ENCODE results near the gene DSCAM.
"Not testable (repeated sequence)": the region's sequence is repeated elsewhere in the genome, so short reads cannot be mapped to it uniquely, and the experiment has no call there.

DSCAM gene

DNA sequence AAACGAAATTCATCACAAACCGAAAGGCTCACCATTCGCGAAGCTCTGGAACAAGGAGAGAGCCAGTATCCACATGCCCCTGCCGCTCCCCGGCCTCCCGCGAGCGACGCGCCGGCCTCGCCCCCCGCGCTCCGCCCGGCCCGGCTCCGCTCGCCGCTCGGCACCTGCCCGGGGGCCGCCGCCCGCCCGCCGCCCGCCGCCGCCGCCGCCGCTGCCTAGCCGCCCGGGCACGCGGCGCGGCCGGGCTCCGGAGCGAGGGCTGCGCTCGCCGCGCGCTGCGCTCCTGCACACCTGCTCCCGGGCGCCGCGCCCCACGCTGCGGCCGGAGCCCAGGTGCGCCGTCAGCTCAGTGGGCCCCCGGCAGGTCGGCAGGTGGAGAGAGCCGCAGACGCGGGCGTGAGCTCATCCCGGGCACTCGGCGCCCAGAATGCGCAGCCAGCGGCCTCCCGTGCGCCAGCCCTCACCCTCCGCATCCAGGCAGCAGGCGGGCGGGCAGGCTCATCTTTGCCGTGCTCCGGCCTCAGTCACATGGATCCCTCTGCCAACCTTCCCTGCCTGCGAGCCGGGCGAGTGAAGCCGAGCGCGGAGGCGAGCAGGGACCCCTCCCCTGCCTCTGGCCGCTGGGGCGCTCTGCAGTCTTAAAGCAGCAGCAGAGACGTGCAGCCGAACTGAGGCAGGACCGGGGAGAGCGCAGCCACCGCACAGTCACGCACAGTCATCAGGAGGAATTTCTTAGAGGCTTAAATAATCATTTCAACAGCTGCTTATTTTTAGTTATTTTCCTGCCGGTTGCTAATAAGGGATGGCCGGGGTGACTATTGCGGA, at the start of gene DSCAM:
DSCAM (minus strand) TSS at position 572 of the 825 bp plus-strand sequence; CDS start at position 75, 497 bp downstream.
- peak; percentile 49 for DNase-seq

DNA sequence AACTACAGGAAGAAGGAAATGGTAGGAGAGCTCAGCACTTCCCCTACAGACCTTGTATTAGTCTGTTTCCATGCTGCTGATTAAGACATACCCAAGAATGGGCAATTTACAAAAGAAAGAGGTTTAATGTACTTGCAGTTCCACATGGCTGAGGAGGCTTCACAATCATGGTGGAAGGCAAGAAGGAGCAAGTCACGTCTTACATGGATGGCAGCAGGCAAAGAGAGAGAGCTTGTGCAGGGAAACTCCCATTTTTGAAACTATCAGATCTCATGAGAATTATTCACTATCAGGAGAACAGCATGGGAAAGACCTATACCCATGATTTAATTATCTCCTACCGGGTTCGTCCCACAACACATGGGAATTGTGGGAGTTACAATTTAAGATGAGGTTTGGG, 48.7 kb upstream of the DSCAM start:
- DNase-seq: not testable (repeated sequence)

- no peak for DNase-seq
Observed at GRCh38 chr21:40886931-40887330, 40.0 kb upstream of the DSCAM start.

GRCh38 chr21:40886006-40886405, 39.0 kb upstream of the DSCAM start:
- DNase-seq: no peak

- DNase-seq: no peak
Observed at GRCh38 chr21:40882192-40882915, 35.4 kb upstream of the DSCAM start.

- no peak for DNase-seq
Observed at GRCh38 chr21:40881767-40882166, 34.8 kb upstream of the DSCAM start.

DNA sequence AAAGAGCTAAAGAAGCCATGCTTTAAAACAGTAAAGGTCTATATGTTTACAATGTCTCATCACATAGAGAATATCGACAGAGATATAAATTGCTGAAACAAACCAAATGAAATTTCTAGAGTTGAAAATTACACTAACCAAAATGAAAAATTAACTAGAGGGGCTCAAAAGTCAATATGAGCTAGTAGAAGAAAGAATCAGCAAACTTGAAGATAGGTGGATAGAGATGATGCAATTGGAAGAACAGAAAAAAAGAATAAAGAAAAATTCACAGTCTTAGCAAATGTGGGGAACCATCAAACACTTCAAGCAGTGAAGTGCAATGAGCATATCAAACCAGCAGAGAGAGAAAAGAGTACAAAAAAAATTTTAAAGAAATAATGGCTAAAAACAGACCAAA, 24.1 kb upstream of the DSCAM start:
- DNase-seq: no peak

- DNase-seq: no peak
Observed at GRCh38 chr21:40863839-40864238, 16.9 kb upstream of the DSCAM start.

DNA sequence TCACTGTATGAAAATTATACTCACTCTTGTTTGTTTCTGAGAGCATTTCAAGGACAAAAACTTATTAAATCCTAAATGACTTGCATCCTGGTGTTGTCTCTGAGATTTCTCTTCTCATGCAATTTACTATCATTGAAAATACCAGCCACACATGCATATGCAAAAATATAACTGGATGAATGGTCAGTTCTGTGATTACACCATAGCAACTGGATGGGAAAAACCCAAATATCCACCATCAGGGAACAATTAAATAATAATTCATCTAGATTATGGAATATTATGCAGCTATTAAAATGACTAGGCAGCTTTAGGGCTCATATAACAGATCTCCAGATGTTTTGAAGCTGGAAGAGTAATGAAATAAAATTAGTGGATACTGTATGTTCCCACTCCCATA, 11.6 kb upstream of the DSCAM start:
- DNase-seq: no peak

- no peak for DNase-seq
Observed at GRCh38 chr21:40853956-40854688, 7.2 kb upstream of the DSCAM start.

GRCh38 chr21:40852563-40852962, 5.6 kb upstream of the DSCAM start:
- no peak for DNase-seq

- no peak for DNase-seq
Observed at GRCh38 chr21:40851749-40852148, 4.8 kb upstream of the DSCAM start.

- DNase-seq: no peak
Observed at GRCh38 chr21:40850071-40850470, 3.1 kb upstream of the DSCAM start.

- no peak for DNase-seq
Observed at GRCh38 chr21:40847951-40848350, 993 bp upstream of the DSCAM start.

DNA sequence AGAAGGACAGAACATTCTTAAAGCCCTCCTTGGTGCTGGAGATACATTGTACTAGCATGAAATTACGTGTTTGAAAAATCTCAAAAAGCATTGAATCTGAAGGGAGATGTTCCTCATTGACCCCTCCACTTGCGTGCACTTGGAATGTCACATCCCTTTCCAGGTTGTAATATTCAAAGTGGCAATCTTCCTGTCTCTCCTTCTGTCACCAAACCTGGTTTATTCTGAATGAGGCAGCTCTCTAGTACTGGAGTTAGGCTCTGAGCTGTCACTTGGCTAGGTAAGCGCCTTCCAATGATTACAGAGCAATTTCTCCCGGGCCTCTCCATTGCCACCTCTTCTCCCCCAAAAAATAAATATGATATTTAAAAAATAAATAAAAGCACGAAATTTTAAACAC, 855 bp downstream of the DSCAM start:
- DNase-seq: no peak

DNA sequence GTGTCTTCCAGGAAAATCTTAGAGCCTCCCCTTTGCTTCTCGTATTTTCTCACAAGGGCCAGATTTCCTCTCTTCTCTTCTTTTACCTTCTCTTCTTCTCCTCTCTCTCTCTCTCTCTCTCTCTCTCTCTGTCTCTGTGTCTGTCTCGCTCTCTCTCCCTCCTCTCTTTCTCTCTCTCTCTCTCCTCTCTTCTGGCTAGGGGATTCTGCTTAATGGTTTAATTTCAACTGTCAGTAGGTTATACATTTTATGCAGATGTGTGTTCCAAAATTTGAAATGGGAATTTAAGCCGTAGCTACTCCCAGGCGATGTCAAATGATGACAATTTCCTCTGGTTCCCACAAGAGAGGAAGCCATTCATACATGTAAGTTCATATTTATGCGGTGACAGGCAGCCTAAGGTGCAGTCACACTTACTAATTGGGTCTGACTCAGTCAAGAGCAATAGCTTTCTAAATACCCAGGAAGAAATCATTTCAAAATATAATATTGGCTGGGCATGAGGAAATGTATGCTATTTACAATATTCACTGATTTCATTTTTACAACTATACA, 1.4 kb downstream of the DSCAM start:
- no peak for DNase-seq

DNA sequence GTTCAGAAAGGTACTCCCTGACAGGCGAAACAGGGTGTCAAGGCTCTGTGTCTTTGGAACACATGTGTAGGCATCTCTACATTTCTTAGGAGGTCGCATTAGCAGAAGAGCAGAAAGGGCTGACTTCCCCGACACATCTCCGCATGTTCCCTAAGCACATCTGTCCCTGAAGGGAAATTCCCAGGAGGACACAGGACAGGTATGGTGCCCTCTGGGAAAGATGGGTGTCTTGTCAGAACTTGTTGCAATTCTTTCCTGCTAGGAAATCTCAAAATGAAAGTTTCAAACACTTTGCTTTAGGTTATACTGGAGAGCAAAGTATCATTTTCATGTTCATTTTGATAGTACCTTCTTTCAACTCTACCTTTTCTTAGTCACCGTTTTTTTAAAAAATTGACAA, 2.0 kb downstream of the DSCAM start:
- no peak for DNase-seq

GRCh38 chr21:40842197-40842552, 4.8 kb downstream of the DSCAM start:
- no peak for DNase-seq

GRCh38 chr21:40841524-40842196, 5.3 kb downstream of the DSCAM start:
- peak; percentile 79 for DNase-seq

GRCh38 chr21:40840401-40841125, 6.4 kb downstream of the DSCAM start:
- DNase-seq: no peak

- DNase-seq: no peak
Observed at GRCh38 chr21:40839521-40839920, 7.4 kb downstream of the DSCAM start.

GRCh38 chr21:40837456-40837855, 9.5 kb downstream of the DSCAM start:
- no peak for DNase-seq

All from right forelimb (tissue), 1 donor.